Activated B cell treated with CpG ODN at 0.5 μM for 24 hours (primary cell): ENCODE measurements around the gene CCNC. TPM values are rescaled to one million over a fixed set of nuclear protein-coding genes. Genes with fewer than 3 reads are reported as not detected.

Experiments
- ATAC-seq: fragments of 200-7000 bp; cut with Tn5 transposase; one replicate; pipeline ENCODE4 v1.10.0; 2021; ENCODE audit warnings: low read depth, mild to moderate bottlenecking, moderate library complexity
- CTCF ChIA-PET: fragments of 350-600 bp; sonication (Branson Sonifier 250); formaldehyde crosslinking; loops from one replicate; lab custom pipeline; 2021; ENCODE audit warnings: antibody characterized with exemption; lab: Charles Lee
- POLR2A ChIA-PET: fragments of 350-600 bp; sonication (Branson Sonifier 250); formaldehyde crosslinking; loops from one replicate; lab custom pipeline; 2021; ENCODE audit warnings: antibody characterized with exemption; lab: Charles Lee
- DNase-seq: peaks from one replicate; pipeline ENCODE4 v3.0.0; 2022
- H3K27ac Mint-ChIP-seq: one replicate; pipeline ENCODE4 v1.8.0; 2020; ENCODE audit warnings: mixed read lengths
- H3K27me3 Mint-ChIP-seq: one replicate; pipeline ENCODE4 v1.8.0; 2021; ENCODE audit warnings: mixed read lengths
- H3K36me3 Mint-ChIP-seq: one replicate; pipeline ENCODE4 v1.8.0; 2021; ENCODE audit warnings: low read depth, mixed read lengths
- H3K4me1 Mint-ChIP-seq: one replicate; pipeline ENCODE4 v1.8.0; 2021; ENCODE audit warnings: mixed read lengths
- H3K4me3 Mint-ChIP-seq: one replicate; pipeline ENCODE4 v1.8.0; 2020; ENCODE audit warnings: mild to moderate bottlenecking, mixed read lengths
- H3K9me3 Mint-ChIP-seq: one replicate; pipeline ENCODE4 v1.8.0; 2020; ENCODE audit warnings: mixed read lengths
- intact Hi-C: fragments of 100-400 bp; cut with micrococcal nuclease; formaldehyde crosslinking; loops from one replicate; pipeline ENCODE4 v1.15.1; 2024
- total RNA-seq: library from RNA; stranded (reverse); gene quantifications from 2 replicates; pipeline ENCODE4 v1.2.3, GENCODE V29; 2022
- TF ChIP-seq, protein P1 (sequence below): fragments of 200-600 bp; IDR thresholded peaks from one replicate; pipeline ENCODE4 v1.8.0; 2022; ENCODE audit warnings: antibody characterized with exemption, mild to moderate bottlenecking

Gene CCNC
- total RNA-seq, 1 donor from 2014 or later: 51.6 TPM

DNA sequence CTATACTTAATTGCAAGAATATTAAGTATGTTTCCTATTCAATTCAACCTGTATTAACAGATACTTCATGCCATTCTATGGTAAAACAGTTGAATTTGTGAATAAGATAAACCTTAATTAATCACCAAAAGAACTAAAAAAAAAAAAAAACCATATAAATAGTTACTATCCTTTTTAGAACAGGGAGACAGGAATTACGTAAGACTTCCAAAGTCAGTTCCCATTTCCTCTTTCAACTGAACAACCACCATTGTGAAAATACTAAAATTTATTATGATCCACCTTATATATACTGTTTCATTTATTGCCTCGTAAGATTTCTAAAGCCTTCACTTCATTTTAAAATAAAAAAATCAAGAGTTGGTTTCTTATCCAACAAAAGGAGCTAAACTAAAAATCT, 9.4 kb downstream of the CCNC start:
- no peak for ATAC-seq
- no peak overlapping the region for H3K4me3 Mint-ChIP-seq
- H3K4me1 Mint-ChIP-seq: peaks cover 8% of the 10 kb centered on the region
- POLR2A ChIA-PET: interaction anchor here (0.5 to 1.1 kb wide), 2 partner anchors 9 to 37 kb away, joined by 4 to 14 read pairs; partner anchors contain the start of gene CCNC
- H3K27ac Mint-ChIP-seq: no peak overlapping the region
- H3K27me3 Mint-ChIP-seq: no peaks in the 10 kb centered on the region
- CTCF ChIA-PET: no interaction called here
- DNase-seq: no peak
- intact Hi-C loops: no loop called here
- no peaks in the 10 kb centered on the region for H3K9me3 Mint-ChIP-seq
- peaks cover 60% of the 10 kb centered on the region for H3K36me3 Mint-ChIP-seq
- TF ChIP-seq, protein P1, sequence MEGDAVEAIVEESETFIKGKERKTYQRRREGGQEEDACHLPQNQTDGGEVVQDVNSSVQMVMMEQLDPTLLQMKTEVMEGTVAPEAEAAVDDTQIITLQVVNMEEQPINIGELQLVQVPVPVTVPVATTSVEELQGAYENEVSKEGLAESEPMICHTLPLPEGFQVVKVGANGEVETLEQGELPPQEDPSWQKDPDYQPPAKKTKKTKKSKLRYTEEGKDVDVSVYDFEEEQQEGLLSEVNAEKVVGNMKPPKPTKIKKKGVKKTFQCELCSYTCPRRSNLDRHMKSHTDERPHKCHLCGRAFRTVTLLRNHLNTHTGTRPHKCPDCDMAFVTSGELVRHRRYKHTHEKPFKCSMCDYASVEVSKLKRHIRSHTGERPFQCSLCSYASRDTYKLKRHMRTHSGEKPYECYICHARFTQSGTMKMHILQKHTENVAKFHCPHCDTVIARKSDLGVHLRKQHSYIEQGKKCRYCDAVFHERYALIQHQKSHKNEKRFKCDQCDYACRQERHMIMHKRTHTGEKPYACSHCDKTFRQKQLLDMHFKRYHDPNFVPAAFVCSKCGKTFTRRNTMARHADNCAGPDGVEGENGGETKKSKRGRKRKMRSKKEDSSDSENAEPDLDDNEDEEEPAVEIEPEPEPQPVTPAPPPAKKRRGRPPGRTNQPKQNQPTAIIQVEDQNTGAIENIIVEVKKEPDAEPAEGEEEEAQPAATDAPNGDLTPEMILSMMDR: no peak

DNA sequence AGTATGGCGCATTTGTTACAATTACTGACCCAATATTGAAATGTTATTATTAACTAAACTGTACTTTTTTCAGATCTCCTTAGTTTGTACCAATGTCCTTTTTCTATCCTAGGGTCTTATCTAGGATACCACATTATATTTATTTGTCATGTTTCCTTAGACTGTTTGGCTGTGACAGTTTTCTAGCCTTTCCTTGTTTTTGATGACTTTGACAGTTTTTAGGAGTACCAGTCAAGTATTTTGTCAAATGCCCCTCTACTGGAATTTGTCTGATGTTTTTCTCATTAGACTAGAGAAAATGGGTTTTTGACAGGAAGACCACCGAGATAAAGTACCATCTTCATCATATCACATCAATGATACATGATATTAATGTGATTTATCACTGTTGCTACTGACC, 14.6 kb downstream of the CCNC start:
- ATAC-seq: no peak
- no peak overlapping the region for H3K27ac Mint-ChIP-seq
- TF ChIP-seq, protein P1: no peak
- DNase-seq: no peak
- H3K4me3 Mint-ChIP-seq: no peak overlapping the region
- CTCF ChIA-PET: no interaction called here
- no peaks in the 10 kb centered on the region for H3K4me1 Mint-ChIP-seq
- peaks cover 69% of the 10 kb centered on the region for H3K36me3 Mint-ChIP-seq
- no peaks in the 10 kb centered on the region for H3K9me3 Mint-ChIP-seq
- H3K27me3 Mint-ChIP-seq: no peaks in the 10 kb centered on the region
- POLR2A ChIA-PET: no interaction called here
- intact Hi-C loops: no loop called here

DNA sequence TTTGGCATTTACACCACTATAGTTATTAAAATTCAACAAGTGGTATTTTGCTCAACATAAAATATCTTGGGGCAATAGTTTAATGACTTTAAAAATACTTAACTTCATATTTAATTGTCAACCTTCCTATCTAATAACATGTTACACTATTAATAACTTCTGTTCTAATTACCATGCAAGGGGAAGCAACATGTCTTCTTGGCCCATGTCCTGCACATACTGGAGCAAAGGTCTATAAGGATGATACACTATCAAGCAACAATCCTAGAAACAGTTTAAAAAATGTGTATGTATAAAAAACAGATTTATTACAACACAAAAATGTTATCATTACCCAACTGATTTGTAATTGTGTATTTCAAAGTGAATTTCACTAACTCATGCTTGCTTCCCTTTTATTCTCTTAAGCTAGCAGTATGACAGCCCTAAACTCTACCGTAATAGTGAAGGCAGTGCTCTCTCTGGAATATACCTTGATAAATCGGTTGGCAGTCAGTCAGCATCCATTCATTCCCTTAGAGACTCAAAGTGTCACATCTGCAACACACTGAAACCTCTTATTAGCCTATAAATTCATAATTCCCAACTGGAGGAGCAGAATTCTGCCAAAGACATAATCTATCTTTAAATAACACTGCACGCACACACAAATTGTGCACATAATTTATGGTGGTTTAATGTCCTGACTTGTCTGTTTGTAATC, 18.3 kb downstream of the CCNC start:
- intact Hi-C loops: no loop called here
- Mint-ChIP-seq H3K27me3 (no peaks in the 10 kb centered on the region), H3K36me3 (peaks cover 65% of the 10 kb centered on the region), H3K27ac (no peak overlapping the region), H3K4me1 (no peaks in the 10 kb centered on the region), H3K9me3 (no peaks in the 10 kb centered on the region), H3K4me3 (no peak overlapping the region)
- POLR2A ChIA-PET: no interaction called here
- DNase-seq (no peak), ATAC-seq (no peak)
- CTCF ChIA-PET: no interaction called here
- TF ChIP-seq, protein P1: no peak

DNA sequence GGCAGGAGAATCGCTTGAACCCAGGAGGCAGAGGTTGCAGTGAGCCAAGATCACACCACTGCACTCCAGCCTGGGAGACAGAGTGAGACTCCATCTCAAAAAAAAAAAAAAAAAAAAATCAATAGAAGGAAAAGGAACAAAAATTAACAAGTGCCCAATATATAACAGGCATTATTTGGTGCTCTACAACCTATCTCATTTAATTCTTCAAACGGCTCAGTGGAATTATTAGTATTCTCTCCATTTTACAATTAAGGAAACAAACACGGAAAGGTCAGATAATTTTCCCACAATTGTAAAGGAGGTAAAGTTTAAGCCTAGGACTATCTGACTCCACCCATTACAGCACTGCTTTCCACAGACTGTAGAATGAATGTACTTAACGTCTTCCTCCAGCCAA, 19.8 kb downstream of the CCNC start:
- TF ChIP-seq, protein P1: no peak
- Mint-ChIP-seq H3K27ac (no peak overlapping the region), H3K36me3 (peaks cover 59% of the 10 kb centered on the region), H3K4me1 (no peaks in the 10 kb centered on the region), H3K27me3 (no peaks in the 10 kb centered on the region), H3K9me3 (no peaks in the 10 kb centered on the region), H3K4me3 (no peak overlapping the region)
- ATAC-seq: no peak
- CTCF ChIA-PET: no interaction called here
- intact Hi-C loops: no loop called here
- POLR2A ChIA-PET: no interaction called here
- no peak for DNase-seq

DNA sequence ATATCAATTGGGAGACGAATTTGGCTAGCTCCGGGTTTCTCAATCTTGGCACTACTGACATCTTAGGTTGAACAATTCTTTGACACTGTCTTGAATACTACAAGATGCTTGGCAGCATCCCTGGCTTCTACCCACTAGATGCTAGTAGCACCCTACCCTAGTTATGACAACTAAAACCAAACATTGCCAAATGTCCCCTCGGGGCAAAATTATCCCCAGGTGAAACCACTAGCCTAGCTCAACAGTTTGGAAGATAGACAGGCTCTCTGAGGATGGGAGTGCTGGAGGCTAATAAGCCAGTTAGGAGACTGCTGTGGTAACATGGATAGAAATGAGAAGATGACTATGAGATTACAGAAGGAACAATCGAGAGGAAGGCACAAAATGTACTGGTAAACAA, 20.9 kb downstream of the CCNC start:
- ChIA-PET CTCF (interaction anchor here (1.2 kb wide), 1 partner anchor 80 kb away, joined by 3 read pairs; no protein-coding TSS in a partner anchor), POLR2A (no interaction called here)
- TF ChIP-seq, protein P1: no peak
- no peaks in the 10 kb centered on the region for H3K4me1 Mint-ChIP-seq
- no peak overlapping the region for H3K27ac Mint-ChIP-seq
- ATAC-seq: no peak
- no peaks in the 10 kb centered on the region for H3K9me3 Mint-ChIP-seq
- no peak for DNase-seq
- H3K27me3 Mint-ChIP-seq: no peaks in the 10 kb centered on the region
- H3K36me3 Mint-ChIP-seq: peaks cover 54% of the 10 kb centered on the region
- H3K4me3 Mint-ChIP-seq: no peak overlapping the region
- intact Hi-C loops: no loop called here
